Mesenchymal stem cell (in vitro differentiated cells and primary cell): ENCODE measurements around the gene CCDC102A.

Experiments used
- DNase-seq: peaks from one replicate; pipeline ENCODE4 v3.0.0-alpha.2; 2013
- H2AFZ ChIP-seq: one replicate; pipeline ENCODE4 v1.6.1; 2013; ENCODE audit warnings: low read depth, mild to moderate bottlenecking, control low read depth, inconsistent platforms, low read length, moderate library complexity
- H2AK5ac ChIP-seq: 2 replicates; pipeline ENCODE4 v1.6.1; 2013; ENCODE audit warnings: low read length, moderate library complexity, mild to moderate bottlenecking, inconsistent platforms; ENCODE audit not compliant: severe bottlenecking
- H2BK120ac ChIP-seq: one replicate; pipeline ENCODE4 v1.6.1; 2013; ENCODE audit warnings: low read depth, mild to moderate bottlenecking, inconsistent platforms, low read length, moderate library complexity
- H2BK12ac ChIP-seq, 2 experiments: one replicate each; pipeline ENCODE4 v1.6.1; 2013; ENCODE audit warnings: inconsistent platforms in 2 of 2, low read length in 2 of 2, mild to moderate bottlenecking in 2 of 2, moderate library complexity in 2 of 2, control low read depth in 1 of 2
- H2BK15ac ChIP-seq: one replicate; pipeline ENCODE4 v1.6.1; 2013; ENCODE audit warnings: mild to moderate bottlenecking, low read depth, inconsistent platforms; ENCODE audit not compliant: poor library complexity, severe bottlenecking
- H2BK5ac ChIP-seq: 2 replicates; pipeline ENCODE4 v1.6.1; 2013; ENCODE audit warnings: low read depth, mild to moderate bottlenecking, low read length, control low read depth, inconsistent platforms; ENCODE audit not compliant: poor library complexity, severe bottlenecking
- H3K14ac ChIP-seq, 2 experiments: one replicate each; pipeline ENCODE4 v1.6.1; 2013; ENCODE audit warnings: inconsistent platforms in 2 of 2, low read length in 2 of 2, control low read depth in 1 of 2, mild to moderate bottlenecking in 1 of 2, moderate library complexity in 1 of 2
- H3K18ac ChIP-seq, 2 experiments: one replicate each; pipeline ENCODE4 v1.6.1; 2013; ENCODE audit warnings: inconsistent platforms in 2 of 2, low read length in 2 of 2, control low read depth in 1 of 2, low read depth in 1 of 2, mild to moderate bottlenecking in 1 of 2
- H3K23ac ChIP-seq, 2 experiments: one replicate each; pipeline ENCODE4 v1.6.1; 2013; ENCODE audit warnings: inconsistent platforms in 2 of 2, low read length in 2 of 2, mild to moderate bottlenecking in 2 of 2, moderate library complexity in 2 of 2, control low read depth in 1 of 2
- H3K27ac ChIP-seq: 2 replicates; pipeline ENCODE4 v1.5.1; 2013; ENCODE audit warnings: mild to moderate bottlenecking, moderate library complexity, low read length, control low read depth, inconsistent platforms; ENCODE audit not compliant: poor library complexity, severe bottlenecking
- H3K27me3 ChIP-seq, 2 experiments: 2 replicates each; pipeline versions ENCODE4 v1.6.1 to v1.7.0; 2013; ENCODE audit warnings: low read length in 2 of 2, mild to moderate bottlenecking in 2 of 2, moderate library complexity in 2 of 2, control low read depth in 1 of 2, inconsistent platforms in 1 of 2; ENCODE audit not compliant: control insufficient read depth in 1 of 2, insufficient read depth in 1 of 2
- H3K36me3 ChIP-seq, 2 experiments: 2 replicates each; pipeline versions ENCODE4 v1.6.1 to v1.7.0; 2013; ENCODE audit warnings: low read length in 2 of 2, control low read depth in 1 of 2, inconsistent platforms in 1 of 2, low read depth in 1 of 2, mild to moderate bottlenecking in 1 of 2; ENCODE audit not compliant: insufficient read depth in 2 of 2, control insufficient read depth in 1 of 2
- H3K4ac ChIP-seq, 2 experiments: one replicate each; pipeline ENCODE4 v1.6.1; 2013; ENCODE audit warnings: inconsistent platforms in 2 of 2, low read length in 2 of 2, mild to moderate bottlenecking in 2 of 2, moderate library complexity in 2 of 2, control low read depth in 1 of 2, low read depth in 1 of 2
- H3K4me1 ChIP-seq: 2 replicates; pipeline ENCODE4 v1.6.1; 2013; ENCODE audit warnings: low read depth, low read length, control low read depth; ENCODE audit not compliant: control insufficient read depth, insufficient read depth
- H3K4me2 ChIP-seq: 2 replicates; pipeline ENCODE4 v1.6.1; 2013; ENCODE audit warnings: low read length, mild to moderate bottlenecking, inconsistent platforms; ENCODE audit not compliant: poor library complexity, severe bottlenecking
- H3K4me3 ChIP-seq, 2 experiments: 2 replicates each; pipeline versions ENCODE4 v1.5.1 to v1.7.0; 2013; ENCODE audit warnings: low read length in 2 of 2, mild to moderate bottlenecking in 2 of 2, control low read depth in 1 of 2, low read depth in 1 of 2; ENCODE audit not compliant: insufficient read depth in 1 of 2
- H3K79me1 ChIP-seq: replicated peaks from 2 replicates; pipeline ENCODE4 v1.6.1; 2013; ENCODE audit warnings: mild to moderate bottlenecking, control low read depth, low read length, inconsistent platforms; ENCODE audit not compliant: poor library complexity, severe bottlenecking
- H3K9ac ChIP-seq: 2 replicates; pipeline ENCODE4 v1.7.0; 2013; ENCODE audit warnings: mild to moderate bottlenecking, low read length, moderate library complexity
- H3K9me3 ChIP-seq: 2 replicates; pipeline ENCODE4 v1.7.0; 2013; ENCODE audit warnings: mild to moderate bottlenecking, low read length; ENCODE audit not compliant: control insufficient read depth
- H4K8ac ChIP-seq: one replicate; pipeline ENCODE4 v1.6.1; 2013; ENCODE audit warnings: inconsistent platforms, mild to moderate bottlenecking, low read length, moderate library complexity
- H4K91ac ChIP-seq: one replicate; pipeline ENCODE4 v1.6.1; 2013; ENCODE audit warnings: mild to moderate bottlenecking, low read length, inconsistent platforms
- WGBS: methylation state at CpG from one replicate; pipeline ENCODE4 v1.1.7; 2013; ENCODE audit warnings: mixed read lengths; 5-methylcytosine and 5-hydroxymethylcytosine counted together

The CCDC102A gene

GRCh38 chr16:57504001-57504400 is 32.4 kb downstream of the CCDC102A start:
- WGBS = 78% methylated on average over 2 of the region's 6 CpGs
- H3K79me1 ChIP-seq = no peaks in the 10 kb centered on the region
- no peak overlapping the region for H2BK12ac ChIP-seq

GRCh38 chr16:57503366-57503765 is 33.0 kb downstream of the CCDC102A start:
- Histone ChIP-seq H3K14ac (no peak overlapping the region), H3K27me3 (peaks cover 0 to 74% of the 10 kb centered on the region in 2 experiments), H3K27ac (no peak overlapping the region), H3K4me2 (no peak overlapping the region), H2AK5ac (no peak overlapping the region), H2BK15ac (no peak overlapping the region), H3K36me3 (no peaks in the 10 kb centered on the region), H3K4ac (no peak overlapping the region), H2BK120ac (no peak overlapping the region), H3K18ac (no peak overlapping the region), H3K4me1 (peaks cover 14% of the 10 kb centered on the region), H3K4me3 (no peak overlapping the region), H4K8ac (no peak overlapping the region), H2BK12ac (no peak overlapping the region), H2BK5ac (no peak overlapping the region), H4K91ac (no peak overlapping the region), H3K79me1 (no peaks in the 10 kb centered on the region), H2AFZ (no peak overlapping the region), H3K23ac (no peak overlapping the region), H3K9me3 (no peaks in the 10 kb centered on the region), H3K9ac (no peak overlapping the region)
- 85% methylated on average over 15 of the region's 15 CpGs for WGBS
- no peak for DNase-seq

More at GRCh38 chr16:57504001-57504400, 32.4 kb downstream of the CCDC102A start:
- H4K8ac ChIP-seq = no peak overlapping the region
- H3K4ac ChIP-seq = no peak overlapping the region
- peaks cover 16% of the 10 kb centered on the region for H3K4me1 ChIP-seq
- no peak overlapping the region for H2BK120ac ChIP-seq
- H3K27ac ChIP-seq = no peak overlapping the region
- no peak overlapping the region for H2BK5ac ChIP-seq
- H3K4me3 ChIP-seq = no peak overlapping the region
- H3K14ac ChIP-seq = no peak overlapping the region
- no peak overlapping the region for H3K18ac ChIP-seq
- DNase-seq = no peak
- H3K23ac ChIP-seq = no peak overlapping the region
- H2AK5ac ChIP-seq = no peak overlapping the region
- no peaks in the 10 kb centered on the region for H3K9me3 ChIP-seq
- H4K91ac ChIP-seq = no peak overlapping the region
- no peak overlapping the region for H2AFZ ChIP-seq
- no peak overlapping the region for H3K4me2 ChIP-seq
- H3K36me3 ChIP-seq = no peaks in the 10 kb centered on the region
- H2BK15ac ChIP-seq = no peak overlapping the region
- no peak overlapping the region for H3K9ac ChIP-seq
- peaks cover 0 to 72% of the 10 kb centered on the region in 2 experiments for H3K27me3 ChIP-seq

- WGBS = 57% methylated on average over 12 of the region's 12 CpGs
- no peak for DNase-seq
Observed at GRCh38 chr16:57502048-57502775, 34.2 kb downstream of the CCDC102A start.

GRCh38 chr16:57501492-57501891 is 34.9 kb downstream of the CCDC102A start:
- no peak overlapping the region for H2BK15ac ChIP-seq
- no peak overlapping the region for H4K91ac ChIP-seq
- H2BK120ac ChIP-seq = peak overlapping the region; percentile 29
- H3K27me3 ChIP-seq = peaks cover 0 to 63% of the 10 kb centered on the region in 2 experiments
- no peaks in the 10 kb centered on the region for H3K36me3 ChIP-seq
- H3K9me3 ChIP-seq = no peaks in the 10 kb centered on the region
- H2BK5ac ChIP-seq = no peak overlapping the region
- H2AK5ac ChIP-seq = no peak overlapping the region
- H3K79me1 ChIP-seq = no peaks in the 10 kb centered on the region
- no peak overlapping the region for H3K9ac ChIP-seq
- no peak overlapping the region for H3K18ac ChIP-seq
- peak overlapping the region in 1 of 2 experiments; percentile 81 for H2BK12ac ChIP-seq
- H2AFZ ChIP-seq = no peak overlapping the region
- no peaks in the 10 kb centered on the region for H3K4me1 ChIP-seq
- no peak for DNase-seq
- no peak overlapping the region for H3K4me3 ChIP-seq
- H3K14ac ChIP-seq = no peak overlapping the region
- H3K27ac ChIP-seq = no peak overlapping the region
- WGBS = 53% methylated on average over 7 of the region's 7 CpGs
- no peak overlapping the region for H3K4ac ChIP-seq
- H3K23ac ChIP-seq = no peak overlapping the region
- peak overlapping the region; percentile 33 for H4K8ac ChIP-seq
- no peak overlapping the region for H3K4me2 ChIP-seq

More at GRCh38 chr16:57502048-57502775, 34.2 kb downstream of the CCDC102A start:
- H3K36me3 ChIP-seq = no peaks in the 10 kb centered on the region
- H4K91ac ChIP-seq = no peak overlapping the region
- H3K27ac ChIP-seq = no peak overlapping the region
- H3K4me3 ChIP-seq = no peak overlapping the region
- H2BK5ac ChIP-seq = no peak overlapping the region
- H3K4me2 ChIP-seq = no peak overlapping the region
- H2BK120ac ChIP-seq = peak overlapping the region; percentile 27
- H3K14ac ChIP-seq = no peak overlapping the region
- H3K9me3 ChIP-seq = no peaks in the 10 kb centered on the region
- H2BK12ac ChIP-seq = no peak overlapping the region
- no peak overlapping the region for H2AK5ac ChIP-seq
- H3K79me1 ChIP-seq = no peaks in the 10 kb centered on the region
- no peak overlapping the region for H4K8ac ChIP-seq
- H3K18ac ChIP-seq = no peak overlapping the region
- H3K23ac ChIP-seq = no peak overlapping the region
- peaks cover 0 to 70% of the 10 kb centered on the region in 2 experiments for H3K27me3 ChIP-seq
- no peak overlapping the region for H3K9ac ChIP-seq
- H2BK15ac ChIP-seq = no peak overlapping the region
- H2AFZ ChIP-seq = no peak overlapping the region
- peaks cover 3% of the 10 kb centered on the region for H3K4me1 ChIP-seq
- no peak overlapping the region for H3K4ac ChIP-seq
